PC-3 (cell line): ENCODE results near the gene ZNF574. TPM values are rescaled to one million over a fixed set of nuclear protein-coding genes. Genes with fewer than 3 reads are reported as not detected.

Experiments used
- ATAC-seq: fragments of 200-7000 bp; cut with Tn5 transposase; 2 replicates; pipeline ENCODE4 v1.9.1; 2020; ENCODE audit warnings: mild to moderate bottlenecking, moderate library complexity
- BruUV-seq: library from RNA; stranded (reverse); fragments of 400-500 nt; replicated peaks from 2 replicates; lab custom pipeline; 2021; lab: Mats Ljungman, UMichigan
- CTCF ChIA-PET: fragments of 300-600 bp; sonication (Branson Sonifier 250); formaldehyde crosslinking; loops from one replicate; lab custom pipeline; 2022; ENCODE audit warnings: antibody characterized with exemption; lab: Charles Lee
- POLR2A ChIA-PET: fragments of 300-600 bp; sonication (Branson Sonifier 250); formaldehyde crosslinking; loops from one replicate; lab custom pipeline; 2022; ENCODE audit warnings: antibody characterized with exemption; ENCODE audit not compliant: unreplicated experiment; lab: Charles Lee
- DNase-seq: peaks from one replicate; pipeline ENCODE4 v3.0.0-alpha.2; 2015
- H2AFZ ChIP-seq: fragments of 300-600 bp; sonication (generic); 2 replicates; pipeline ENCODE4 v1.6.0; 2016; ENCODE audit warnings: antibody characterized with exemption, low read length
- H3F3A ChIP-seq: fragments of 300-600 bp; sonication (generic); one replicate; pipeline ENCODE4 v1.6.0; 2017; ENCODE audit warnings: antibody characterized with exemption, low read length, control low read depth, mild to moderate bottlenecking; ENCODE audit not compliant: unreplicated experiment
- H3K27ac ChIP-seq: fragments of 300-600 bp; sonication (generic); 2 replicates; pipeline ENCODE4 v1.5.1; 2016; ENCODE audit warnings: mild to moderate bottlenecking, low read length
- H3K27me3 ChIP-seq: fragments of 300-600 bp; sonication (generic); 2 replicates; pipeline ENCODE4 v1.6.1; 2016; ENCODE audit warnings: low read length, mixed read lengths
- H3K36me3 ChIP-seq: fragments of 300-600 bp; sonication (generic); 2 replicates; pipeline ENCODE4 v1.6.1; 2016; ENCODE audit warnings: low read depth, mixed run types, low read length, mixed read lengths
- H3K4me1 ChIP-seq: fragments of 300-600 bp; sonication (generic); 2 replicates; pipeline ENCODE4 v1.5.1; 2016; ENCODE audit warnings: low read length; ENCODE audit not compliant: insufficient read depth
- H3K4me2 ChIP-seq: fragments of 300-600 bp; sonication (generic); 2 replicates; pipeline ENCODE4 v1.6.0; 2016; ENCODE audit warnings: low read length
- H3K4me3 ChIP-seq: fragments of 300-600 bp; sonication (generic); 2 replicates; pipeline ENCODE4 v1.5.1; 2016; ENCODE audit warnings: mild to moderate bottlenecking, low read length, mixed read lengths
- H3K79me2 ChIP-seq: fragments of 300-600 bp; sonication (generic); 2 replicates; pipeline ENCODE4 v1.6.1; 2017; ENCODE audit warnings: low read length, mixed read lengths
- H3K9ac ChIP-seq: fragments of 300-600 bp; sonication (generic); 2 replicates; pipeline ENCODE4 v1.6.0; 2016; ENCODE audit warnings: mild to moderate bottlenecking, low read length
- H3K9me2 ChIP-seq: fragments of 300-600 bp; sonication (generic); replicated peaks from 2 replicates; pipeline ENCODE4 v1.6.1; 2016; ENCODE audit warnings: mixed run types, low read length, mixed read lengths
- H3K9me3 ChIP-seq: fragments of 300-600 bp; sonication (generic); 2 replicates; pipeline ENCODE4 v1.6.1; 2016; ENCODE audit warnings: low read length, mixed read lengths
- H4K20me1 ChIP-seq: fragments of 300-600 bp; sonication (generic); 2 replicates; pipeline ENCODE4 v1.6.1; 2016; ENCODE audit warnings: low read length, mixed read lengths
- CTCF ChIP-seq: fragments of 300-600 bp; sonication (generic); conservative IDR thresholded peaks from 2 replicates; pipeline ENCODE4 v1.5.1; 2017; ENCODE audit warnings: antibody characterized with exemption, low read depth, mild to moderate bottlenecking, low read length
- EZH2 ChIP-seq: fragments of 300-600 bp; sonication (generic); IDR thresholded peaks from one replicate; pipeline ENCODE4 v1.6.1; 2017; ENCODE audit warnings: antibody characterized with exemption, mild to moderate bottlenecking, low read length; ENCODE audit not compliant: unreplicated experiment
- EZH2phosphoT487 ChIP-seq: fragments of 300-600 bp; sonication (generic); IDR thresholded peaks from 2 replicates; pipeline ENCODE4 v1.6.1; 2018; ENCODE audit warnings: mild to moderate bottlenecking, antibody characterized with exemption, low read length, borderline replicate concordance
- intact Hi-C: fragments of 100-400 bp; cut with micrococcal nuclease; formaldehyde crosslinking; loops from 2 replicates; pipeline ENCODE4 v1.9.0; 2023
- total RNA-seq: library from RNA; depleted of rRNA; stranded (reverse); fragments of >200 nt; gene quantifications from 2 replicates; pipeline ENCODE4 v1.2.3, GENCODE V29; 2014

The ZNF574 gene
- total RNA-seq, 1 experiment from 2014 or later, result 14.4 TPM

- H3K9me3 ChIP-seq, result no peaks in the 10 kb centered on the region
- TF ChIP-seq EZH2 (no peak), EZH2phosphoT487 (no peak), CTCF (no peak)
- intact Hi-C loops, result no loop called here
- H3K36me3 ChIP-seq, result no peaks in the 10 kb centered on the region
- ATAC-seq (no peak), DNase-seq (no peak)
- H3F3A ChIP-seq, result no peaks in the 10 kb centered on the region
- peaks cover 42% of the 10 kb centered on the region for H3K4me1 ChIP-seq
- H3K79me2 ChIP-seq, result no peaks in the 10 kb centered on the region
- H3K27ac ChIP-seq, result no peak overlapping the region
- H3K9ac ChIP-seq, result no peak overlapping the region
- BruUV-seq, result no TSS peak
- ChIA-PET CTCF (no interaction called here), POLR2A (no interaction called here)
- H4K20me1 ChIP-seq, result no peaks in the 10 kb centered on the region
- no peaks in the 10 kb centered on the region for H3K27me3 ChIP-seq
- H3K9me2 ChIP-seq, result no peaks in the 10 kb centered on the region
- no peak overlapping the region for H2AFZ ChIP-seq
- no peak overlapping the region for H3K4me3 ChIP-seq
- H3K4me2 ChIP-seq, result no peak overlapping the region
Measured at GRCh38 chr19:42117076-42117475, 41.1 kb downstream of the ZNF574 start.

GRCh38 chr19:42120276-42120980 is 44.5 kb downstream of the ZNF574 start:
- Histone ChIP-seq H3K9ac (no peak overlapping the region), H3K27ac (no peak overlapping the region), H3K4me1 (peaks cover 14% of the 10 kb centered on the region), H3K36me3 (no peaks in the 10 kb centered on the region), H3K9me3 (no peaks in the 10 kb centered on the region), H3F3A (no peaks in the 10 kb centered on the region), H3K9me2 (no peaks in the 10 kb centered on the region), H2AFZ (no peak overlapping the region), H4K20me1 (no peaks in the 10 kb centered on the region), H3K79me2 (no peaks in the 10 kb centered on the region), H3K4me3 (no peak overlapping the region), H3K4me2 (no peak overlapping the region), H3K27me3 (no peaks in the 10 kb centered on the region)
- no peak for ATAC-seq
- intact Hi-C loops, result no loop called here
- BruUV-seq, result no TSS peak
- no peak for TF ChIP-seq EZH2phosphoT487
- no peak for TF ChIP-seq EZH2
- no peak for TF ChIP-seq CTCF
- no peak for DNase-seq
- CTCF ChIA-PET, result interaction anchor here (0.7 kb wide), 1 partner anchor 12 kb away, joined by 4 read pairs; no protein-coding TSS in a partner anchor
- POLR2A ChIA-PET, result interaction anchor here (0.7 kb wide), 1 partner anchor 232 kb away, joined by 10 read pairs; no protein-coding TSS in a partner anchor

GRCh38 chr19:42121036-42121621 is 45.2 kb downstream of the ZNF574 start:
- no peaks in the 10 kb centered on the region for H3K9me2 ChIP-seq
- H3K27ac ChIP-seq, result peak overlapping the region; percentile 65
- no TSS peak for BruUV-seq
- no peaks in the 10 kb centered on the region for H3K36me3 ChIP-seq
- ATAC-seq (no peak), DNase-seq (no peak)
- H3K79me2 ChIP-seq, result no peaks in the 10 kb centered on the region
- no peaks in the 10 kb centered on the region for H3K9me3 ChIP-seq
- intact Hi-C loops, result no loop called here
- H2AFZ ChIP-seq, result no peak overlapping the region
- no peak overlapping the region for H3K4me3 ChIP-seq
- H3K4me1 ChIP-seq, result peaks cover 14% of the 10 kb centered on the region
- no peaks in the 10 kb centered on the region for H3F3A ChIP-seq
- H3K27me3 ChIP-seq, result no peaks in the 10 kb centered on the region
- ChIA-PET POLR2A (no interaction called here), CTCF (no interaction called here)
- peak overlapping the region; percentile 49 for H3K9ac ChIP-seq
- no peak for TF ChIP-seq EZH2
- TF ChIP-seq EZH2phosphoT487, result no peak
- no peak for TF ChIP-seq CTCF
- peak overlapping the region; percentile 22; the same call in 1 of the 2 replicates for H3K4me2 ChIP-seq
- H4K20me1 ChIP-seq, result no peaks in the 10 kb centered on the region
